Caco-2 (cell line): Measurements from ENCODE around the gene YAP1. TPM values are rescaled to one million over a fixed set of nuclear protein-coding genes. Genes with fewer than 3 reads are reported as not detected.
A peak's percentile ranks its signal among the peaks of the same experiment; 100 is the strongest.

Experiments
- BruUV-seq: library from RNA; stranded (reverse); fragments of 400-500 nt; replicated peaks from 2 replicates; lab custom pipeline; 2021; lab: Mats Ljungman, UMichigan
- CTCF ChIA-PET: fragments of 300-600 bp; sonication (Branson Sonifier 250); formaldehyde crosslinking; loops from one replicate; lab custom pipeline; 2022; ENCODE audit warnings: antibody characterized with exemption; lab: Charles Lee
- POLR2A ChIA-PET: fragments of 300-600 bp; sonication (Branson Sonifier 250); formaldehyde crosslinking; loops from one replicate; lab custom pipeline; 2022; ENCODE audit warnings: antibody characterized with exemption; lab: Charles Lee
- DNase-seq, 2 experiments: peaks; one replicate each; pipeline versions ENCODE4 v3.0.0 to v3.0.0-alpha.2; 2020 to 2022
- H3K27me3 ChIP-seq: replicated peaks from 2 replicates; pipeline ENCODE4 v1.6.0; 2011; ENCODE audit warnings: low read length; ENCODE audit not compliant: control insufficient read depth, insufficient read depth
- H3K36me3 ChIP-seq: 2 replicates; pipeline ENCODE4 v1.5.1; 2011; ENCODE audit warnings: low read length; ENCODE audit not compliant: control insufficient read depth, insufficient read depth
- H3K4me1 ChIP-seq: fragments of 250-450 bp; sonication (Bioruptor Pico); 2 replicates; pipeline ENCODE4 v1.5.1; 2020; ENCODE audit warnings: mild to moderate bottlenecking
- H3K4me3 ChIP-seq: 2 replicates; pipeline ENCODE4 v1.5.1; 2011; ENCODE audit warnings: low read depth, mild to moderate bottlenecking, control low read depth, low read length
- H3K9me3 ChIP-seq: fragments of 250-450 bp; sonication (Bioruptor Pico); 2 replicates; pipeline ENCODE4 v1.5.1; 2020; ENCODE audit warnings: mild to moderate bottlenecking, moderate library complexity
- H3K27ac Mint-ChIP-seq: one replicate; pipeline ENCODE4 v1.8.0; 2022; ENCODE audit warnings: mixed read lengths; ENCODE audit not compliant: unreplicated experiment
- H3K27me3 Mint-ChIP-seq: one replicate; pipeline ENCODE4 v1.8.0; 2022; ENCODE audit warnings: mixed read lengths; ENCODE audit not compliant: insufficient read depth, unreplicated experiment
- H3K36me3 Mint-ChIP-seq: one replicate; pipeline ENCODE4 v1.8.0; 2022; ENCODE audit warnings: mild to moderate bottlenecking, mixed read lengths; ENCODE audit not compliant: insufficient read depth, unreplicated experiment
- H3K4me1 Mint-ChIP-seq: one replicate; pipeline ENCODE4 v1.8.0; 2022; ENCODE audit warnings: low read depth, mixed read lengths; ENCODE audit not compliant: unreplicated experiment
- H3K4me3 Mint-ChIP-seq: one replicate; pipeline ENCODE4 v1.8.0; 2022; ENCODE audit warnings: mild to moderate bottlenecking, moderate library complexity, mixed read lengths; ENCODE audit not compliant: unreplicated experiment
- H3K9me3 Mint-ChIP-seq: one replicate; pipeline ENCODE4 v1.8.0; 2022; ENCODE audit warnings: mixed read lengths; ENCODE audit not compliant: unreplicated experiment
- intact Hi-C: fragments of 100-400 bp; cut with micrococcal nuclease; formaldehyde crosslinking; loops from one replicate; pipeline ENCODE4 v1.10.0; 2022; ENCODE audit not compliant: unreplicated experiment
- total RNA-seq: library from RNA; stranded (reverse); gene quantifications from 2 replicates; pipeline ENCODE4 v1.2.3, GENCODE V29; 2022
- TF ChIP-seq, protein P1 (sequence below), 2 experiments: fragments of 200-600 bp in 1 of 2; IDR thresholded peaks; 1 replicate in 1 of 2; 2 replicates in 1 of 2; pipeline versions ENCODE4 v1.5.1 to v1.8.0; 2011 to 2022; ENCODE audit warnings: antibody characterized with exemption in 1 of 2, control low read depth in 1 of 2, inconsistent platforms in 1 of 2, low read depth in 1 of 2, low read length in 1 of 2, mild to moderate bottlenecking in 1 of 2, moderate library complexity in 1 of 2; ENCODE audit not compliant: insufficient read depth in 1 of 2, severe bottlenecking in 1 of 2, unreplicated experiment in 1 of 2

Gene YAP1
- total RNA-seq, 1 experiment from 2014 or later = 207 TPM

DNA sequence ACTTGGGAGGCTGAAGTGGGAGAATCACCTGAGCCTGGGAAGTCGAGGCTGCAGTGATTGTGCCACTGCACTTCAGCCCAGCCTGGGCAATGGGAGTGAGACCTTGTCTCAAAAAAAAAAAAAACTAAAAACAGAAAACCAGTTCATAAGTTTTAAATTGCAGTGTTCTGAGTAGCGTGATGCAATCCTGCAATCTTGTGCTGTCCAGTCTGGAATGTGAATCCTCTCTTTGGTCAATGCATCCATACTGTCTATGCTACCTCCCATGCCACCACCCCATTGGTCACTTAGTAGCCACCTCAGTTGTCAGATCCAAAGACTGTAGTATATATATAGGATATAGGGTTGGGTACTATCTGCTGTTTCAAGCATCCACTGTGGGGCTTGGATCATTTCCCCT, 11.1 kb downstream of the YAP1 start:
- peaks cover 55% of the 10 kb centered on the region for H3K4me1 Mint-ChIP-seq
- peaks cover 5% of the 10 kb centered on the region; the same call in 1 of the 2 replicates for H3K36me3 ChIP-seq
- H3K27me3 Mint-ChIP-seq = no peaks in the 10 kb centered on the region
- H3K27me3 ChIP-seq = no peaks in the 10 kb centered on the region
- CTCF ChIA-PET = interaction anchor here (1.5 kb wide), 1 partner anchor 147 kb away, joined by 3 read pairs; no protein-coding TSS in a partner anchor
- H3K9me3 ChIP-seq = peaks cover 8% of the 10 kb centered on the region
- peaks cover 17% of the 10 kb centered on the region for H3K9me3 Mint-ChIP-seq
- H3K27ac Mint-ChIP-seq = peak overlapping the region; percentile 73
- H3K4me3 ChIP-seq = no peak overlapping the region
- intact Hi-C loops = loop anchor here (2.0 kb wide), 1 partner anchor 57 kb away; no protein-coding TSS in a partner anchor
- peak in 1 of 2 experiments; percentile 29 for DNase-seq
- POLR2A ChIA-PET = no interaction called here
- H3K36me3 Mint-ChIP-seq = peaks cover 79% of the 10 kb centered on the region
- H3K4me1 ChIP-seq = peaks cover 53% of the 10 kb centered on the region
- no TSS peak for BruUV-seq
- TF ChIP-seq, protein P1, sequence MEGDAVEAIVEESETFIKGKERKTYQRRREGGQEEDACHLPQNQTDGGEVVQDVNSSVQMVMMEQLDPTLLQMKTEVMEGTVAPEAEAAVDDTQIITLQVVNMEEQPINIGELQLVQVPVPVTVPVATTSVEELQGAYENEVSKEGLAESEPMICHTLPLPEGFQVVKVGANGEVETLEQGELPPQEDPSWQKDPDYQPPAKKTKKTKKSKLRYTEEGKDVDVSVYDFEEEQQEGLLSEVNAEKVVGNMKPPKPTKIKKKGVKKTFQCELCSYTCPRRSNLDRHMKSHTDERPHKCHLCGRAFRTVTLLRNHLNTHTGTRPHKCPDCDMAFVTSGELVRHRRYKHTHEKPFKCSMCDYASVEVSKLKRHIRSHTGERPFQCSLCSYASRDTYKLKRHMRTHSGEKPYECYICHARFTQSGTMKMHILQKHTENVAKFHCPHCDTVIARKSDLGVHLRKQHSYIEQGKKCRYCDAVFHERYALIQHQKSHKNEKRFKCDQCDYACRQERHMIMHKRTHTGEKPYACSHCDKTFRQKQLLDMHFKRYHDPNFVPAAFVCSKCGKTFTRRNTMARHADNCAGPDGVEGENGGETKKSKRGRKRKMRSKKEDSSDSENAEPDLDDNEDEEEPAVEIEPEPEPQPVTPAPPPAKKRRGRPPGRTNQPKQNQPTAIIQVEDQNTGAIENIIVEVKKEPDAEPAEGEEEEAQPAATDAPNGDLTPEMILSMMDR (IDR thresholded peaks at IDR 0.05; ENCODE audit: insufficient read depth in 1 of 2, low read depth in 1 of 2, low read length in 1 of 2, severe bottlenecking in 1 of 2, unreplicated experiment in 1 of 2) = no peak
- peak overlapping the region; percentile 14 for H3K4me3 Mint-ChIP-seq

DNA sequence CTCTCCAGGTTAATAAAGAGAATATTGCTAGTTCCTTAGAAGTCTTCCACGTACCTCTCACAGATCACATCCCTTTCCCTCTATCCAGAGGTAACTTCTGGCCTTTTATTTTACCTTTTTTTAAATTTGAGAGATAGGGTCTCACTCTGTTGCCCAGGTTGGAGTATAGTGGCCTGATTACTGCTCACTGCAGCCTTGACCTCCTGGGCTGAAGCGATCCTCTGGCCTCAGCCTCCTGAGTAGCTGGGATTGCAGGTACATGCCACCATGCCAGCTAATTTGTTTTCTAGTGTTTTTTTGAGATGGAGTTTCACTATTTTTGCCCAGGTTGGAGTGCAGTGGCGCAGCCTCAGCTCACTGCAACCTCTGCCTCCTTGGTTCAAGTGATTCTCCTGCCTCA, 24.4 kb downstream of the YAP1 start:
- Histone ChIP-seq H3K27me3 (no peaks in the 10 kb centered on the region), H3K36me3 (no peaks in the 10 kb centered on the region), H3K4me3 (no peak overlapping the region), H3K9me3 (no peaks in the 10 kb centered on the region), H3K4me1 (peaks cover 14% of the 10 kb centered on the region)
- H3K4me3 Mint-ChIP-seq = no peak overlapping the region
- peaks cover 86% of the 10 kb centered on the region for H3K36me3 Mint-ChIP-seq
- TF ChIP-seq, protein P1 (IDR thresholded peaks at IDR 0.05; ENCODE audit: insufficient read depth in 1 of 2, low read depth in 1 of 2, low read length in 1 of 2, severe bottlenecking in 1 of 2, unreplicated experiment in 1 of 2) = no peak
- H3K27ac Mint-ChIP-seq = no peak overlapping the region
- H3K4me1 Mint-ChIP-seq = peaks cover 9% of the 10 kb centered on the region
- BruUV-seq = no TSS peak
- ChIA-PET CTCF (interaction anchor here (0.6 kb wide), 1 partner anchor 120 kb away, joined by 4 read pairs; no protein-coding TSS in a partner anchor), POLR2A (no interaction called here)
- H3K27me3 Mint-ChIP-seq = no peaks in the 10 kb centered on the region
- intact Hi-C loops = no loop called here
- peaks cover 23% of the 10 kb centered on the region for H3K9me3 Mint-ChIP-seq
- no peak for DNase-seq

GRCh38 chr11:102135256-102135655, 25.0 kb downstream of the YAP1 start:
- TF ChIP-seq, protein P1 (IDR thresholded peaks at IDR 0.05; ENCODE audit: insufficient read depth in 1 of 2, low read depth in 1 of 2, low read length in 1 of 2, severe bottlenecking in 1 of 2, unreplicated experiment in 1 of 2) = no peak
- Histone ChIP-seq H3K36me3 (no peaks in the 10 kb centered on the region), H3K4me3 (no peak overlapping the region), H3K9me3 (no peaks in the 10 kb centered on the region), H3K27me3 (no peaks in the 10 kb centered on the region), H3K4me1 (peaks cover 17% of the 10 kb centered on the region)
- CTCF ChIA-PET = interaction anchor here (0.6 kb wide), 1 partner anchor 120 kb away, joined by 4 read pairs; no protein-coding TSS in a partner anchor
- Mint-ChIP-seq H3K4me1 (peaks cover 9% of the 10 kb centered on the region), H3K4me3 (no peak overlapping the region), H3K27me3 (no peaks in the 10 kb centered on the region), H3K9me3 (peaks cover 23% of the 10 kb centered on the region), H3K27ac (no peak overlapping the region), H3K36me3 (peaks cover 80% of the 10 kb centered on the region)
- no TSS peak for BruUV-seq
- POLR2A ChIA-PET = no interaction called here
- DNase-seq = no peak
- intact Hi-C loops = no loop called here
